K562 (cell line): ENCODE measurements around the gene STK4. TPM values are rescaled to one million over a fixed set of nuclear protein-coding genes. Genes with fewer than 3 reads are reported as not detected.

Source experiments
- ETV6 ChIP-seq, 3 experiments: fragments of 150-350 bp in 1 of 3; sonication (generic) in 1 of 3; formaldehyde crosslinking in 1 of 3; IDR thresholded peaks; 2 replicates each; pipeline versions ENCODE4 v1.6.1 to v1.8.0; 2014 to 2022; ENCODE audit warnings: borderline replicate concordance in 2 of 3, low read depth in 2 of 3, antibody characterized with exemption in 1 of 3, low read length in 1 of 3, mild to moderate bottlenecking in 1 of 3, missing genetic modification reagents in 1 of 3
- FUS ChIP-seq: fragments of 200-400 bp; formaldehyde crosslinking; optimal IDR thresholded peaks from 2 replicates; pipeline ENCODE3; 2017; ENCODE audit warnings: low read depth, low read length
- MAFF ChIP-seq: IDR thresholded peaks from 2 replicates; pipeline ENCODE4 v1.6.1; 2012; ENCODE audit warnings: low read length, improper control_type of control experiment
- MAFK ChIP-seq: IDR thresholded peaks from 2 replicates; pipeline ENCODE4 v1.6.1; 2011; ENCODE audit warnings: low read length, improper control_type of control experiment
- NFXL1 ChIP-seq: fragments of 450-650 bp; formaldehyde crosslinking; IDR thresholded peaks from 2 replicates; pipeline ENCODE4 v1.4.0; 2021; ENCODE audit warnings: mild to moderate bottlenecking
- RCOR1 ChIP-seq, 2 experiments: IDR thresholded peaks; 2 replicates each; pipeline ENCODE4 v1.6.1; 2012; ENCODE audit warnings: low read depth in 2 of 2, low read length in 2 of 2, borderline replicate concordance in 1 of 2, improper control_type of control experiment in 1 of 2
- ZNF217 ChIP-seq: sonication (generic); formaldehyde crosslinking; IDR thresholded peaks from 2 replicates; pipeline ENCODE4 v1.8.0; 2022; ENCODE audit warnings: mild to moderate bottlenecking, missing genetic modification reagents
- polyA plus RNA-seq, 8 experiments: library from polyadenylated mRNA; depleted of rRNA in 4 of 8; stranded (reverse) in 5 of 8; unstranded in 3 of 8; fragments of >200 nt; fragmentation: Nextera tagmentation in 2 of 8; fragmentation: Illumina TruSeq in 1 of 8; extraction: Ambion mirVana in 2 of 8; extraction: Trizol in 1 of 8; gene quantifications; 2 replicates each; pipeline versions ENCODE4 v1.2.1 to v1.2.3, GENCODE V29; 2011 to 2014; ENCODE audit warnings: inconsistent platforms in 1 of 8, missing spikeins in 1 of 8
- total RNA-seq, 7 experiments: library from RNA; depleted of rRNA in 6 of 7; stranded (reverse); fragments of >200 nt in 6 of 7; fragmentation: Illumina TruSeq in 2 of 7; extraction: Trizol in 2 of 7; gene quantifications; 2 replicates each; pipeline versions ENCODE4 v1.2.1 to v1.2.3, GENCODE V29; 2011 to 2021; ENCODE audit warnings: low replicate concordance in 1 of 7
- TF ChIP-seq, protein P1 (sequence below), 2 experiments: fragments of 450-650 bp in 1 of 2; sonication (generic) in 1 of 2; formaldehyde crosslinking in 1 of 2; IDR thresholded peaks; 2 replicates each; pipeline versions ENCODE4 v1.7.1 to v1.9.0; 2016 to 2022; ENCODE audit warnings: inconsistent platforms in 1 of 2, mild to moderate bottlenecking in 1 of 2, missing genetic modification reagents in 1 of 2
- TF ChIP-seq, protein P2 (sequence below): sonication (generic); formaldehyde crosslinking; IDR thresholded peaks from 2 replicates; pipeline ENCODE4 v1.8.1; 2022; ENCODE audit warnings: missing genetic modification reagents

STK4 gene
- total and polyA plus RNA-seq, 9 of the 15 experiments (the other 6 are each of a cell fraction or from before 2014, with no cell fraction given) = 11.9 to 30.6 (median 22.2) TPM

DNA sequence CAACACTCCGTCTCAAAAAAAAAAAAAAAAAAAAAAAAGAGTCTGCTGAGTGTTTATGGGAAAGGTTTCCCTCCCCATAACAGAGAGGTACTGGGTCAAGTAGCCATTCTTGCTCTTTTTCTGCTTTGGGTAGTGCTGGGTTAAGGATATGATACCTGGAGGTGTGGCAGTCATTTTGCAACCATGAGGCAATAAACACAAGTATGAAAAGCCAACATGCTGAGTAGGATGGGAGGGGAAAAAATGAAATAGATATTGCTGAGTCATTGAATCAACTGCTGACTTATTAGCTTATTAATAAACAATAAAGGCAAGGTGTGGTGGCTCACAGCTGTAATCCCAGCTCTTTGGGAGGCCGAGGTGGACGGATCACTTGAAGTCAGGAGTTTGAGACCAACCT, 3.8 kb upstream of the STK4 start (continued):
- TF ChIP-seq, protein P1, sequence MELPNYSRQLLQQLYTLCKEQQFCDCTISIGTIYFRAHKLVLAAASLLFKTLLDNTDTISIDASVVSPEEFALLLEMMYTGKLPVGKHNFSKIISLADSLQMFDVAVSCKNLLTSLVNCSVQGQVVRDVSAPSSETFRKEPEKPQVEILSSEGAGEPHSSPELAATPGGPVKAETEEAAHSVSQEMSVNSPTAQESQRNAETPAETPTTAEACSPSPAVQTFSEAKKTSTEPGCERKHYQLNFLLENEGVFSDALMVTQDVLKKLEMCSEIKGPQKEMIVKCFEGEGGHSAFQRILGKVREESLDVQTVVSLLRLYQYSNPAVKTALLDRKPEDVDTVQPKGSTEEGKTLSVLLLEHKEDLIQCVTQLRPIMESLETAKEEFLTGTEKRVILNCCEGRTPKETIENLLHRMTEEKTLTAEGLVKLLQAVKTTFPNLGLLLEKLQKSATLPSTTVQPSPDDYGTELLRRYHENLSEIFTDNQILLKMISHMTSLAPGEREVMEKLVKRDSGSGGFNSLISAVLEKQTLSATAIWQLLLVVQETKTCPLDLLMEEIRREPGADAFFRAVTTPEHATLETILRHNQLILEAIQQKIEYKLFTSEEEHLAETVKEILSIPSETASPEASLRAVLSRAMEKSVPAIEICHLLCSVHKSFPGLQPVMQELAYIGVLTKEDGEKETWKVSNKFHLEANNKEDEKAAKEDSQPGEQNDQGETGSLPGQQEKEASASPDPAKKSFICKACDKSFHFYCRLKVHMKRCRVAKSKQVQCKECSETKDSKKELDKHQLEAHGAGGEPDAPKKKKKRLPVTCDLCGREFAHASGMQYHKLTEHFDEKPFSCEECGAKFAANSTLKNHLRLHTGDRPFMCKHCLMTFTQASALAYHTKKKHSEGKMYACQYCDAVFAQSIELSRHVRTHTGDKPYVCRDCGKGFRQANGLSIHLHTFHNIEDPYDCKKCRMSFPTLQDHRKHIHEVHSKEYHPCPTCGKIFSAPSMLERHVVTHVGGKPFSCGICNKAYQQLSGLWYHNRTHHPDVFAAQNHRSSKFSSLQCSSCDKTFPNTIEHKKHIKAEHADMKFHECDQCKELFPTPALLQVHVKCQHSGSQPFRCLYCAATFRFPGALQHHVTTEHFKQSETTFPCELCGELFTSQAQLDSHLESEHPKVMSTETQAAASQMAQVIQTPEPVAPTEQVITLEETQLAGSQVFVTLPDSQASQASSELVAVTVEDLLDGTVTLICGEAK (IDR thresholded peaks at IDR 0.05) = no peak
- TF ChIP-seq, protein P1 (CRISPR knock-in tag; IDR thresholded peaks at IDR 0.05) = no peak
- no peak for TF ChIP-seq NFXL1 (CRISPR knock-in tag)
- no peak for TF ChIP-seq ZNF217 (CRISPR knock-in tag)
- TF ChIP-seq MAFF = peak; percentile 78
- TF ChIP-seq ETV6 (IDR thresholded peaks at IDR 0.05; ENCODE audit: borderline replicate concordance in 1 of 2, low read depth in 2 of 2, low read length in 1 of 2) = no peak
- TF ChIP-seq ETV6 (CRISPR knock-in tag; IDR thresholded peaks at IDR 0.05; ENCODE audit: borderline replicate concordance) = no peak
- TF ChIP-seq MAFK = peak; percentile 71; the same call in 1 of the 2 replicates
- peak in 1 of 2 experiments; percentile 71; a peak in 2 of 4 replicates for TF ChIP-seq RCOR1 (IDR thresholded peaks at IDR 0.05; ENCODE audit: borderline replicate concordance in 1 of 2, low read depth in 2 of 2, low read length in 2 of 2)
- TF ChIP-seq, protein P2, sequence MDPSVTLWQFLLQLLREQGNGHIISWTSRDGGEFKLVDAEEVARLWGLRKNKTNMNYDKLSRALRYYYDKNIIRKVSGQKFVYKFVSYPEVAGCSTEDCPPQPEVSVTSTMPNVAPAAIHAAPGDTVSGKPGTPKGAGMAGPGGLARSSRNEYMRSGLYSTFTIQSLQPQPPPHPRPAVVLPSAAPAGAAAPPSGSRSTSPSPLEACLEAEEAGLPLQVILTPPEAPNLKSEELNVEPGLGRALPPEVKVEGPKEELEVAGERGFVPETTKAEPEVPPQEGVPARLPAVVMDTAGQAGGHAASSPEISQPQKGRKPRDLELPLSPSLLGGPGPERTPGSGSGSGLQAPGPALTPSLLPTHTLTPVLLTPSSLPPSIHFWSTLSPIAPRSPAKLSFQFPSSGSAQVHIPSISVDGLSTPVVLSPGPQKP (CRISPR knock-in tag) = no peak
- no peak for TF ChIP-seq FUS
